Fibroblast of the aortic adventitia (primary cell): ENCODE measurements around the gene ARHGDIA. TPM values are rescaled to one million over a fixed set of nuclear protein-coding genes. Genes with fewer than 3 reads are reported as not detected.

Experiments used
- DNase-seq: peaks from one replicate; pipeline ENCODE4 v3.0.0-alpha.2; 2010; ENCODE audit warnings: low read depth
- H3K4me3 ChIP-seq: 2 replicates; pipeline ENCODE4 v1.5.1; 2011; ENCODE audit warnings: low read depth, mild to moderate bottlenecking, control low read depth, low read length, moderate library complexity
- CTCF ChIP-seq: IDR thresholded peaks from 2 replicates; pipeline ENCODE4 v1.5.1; 2011; ENCODE audit warnings: mild to moderate bottlenecking, low read length, control low read depth, inconsistent platforms; ENCODE audit not compliant: insufficient read depth
- total RNA-seq: library from RNA; depleted of rRNA; stranded (reverse); fragments of >200 nt; gene quantifications from 2 replicates; pipeline ENCODE4 v1.2.3, GENCODE V29; 2012; ENCODE audit warnings: low replicate concordance

Gene ARHGDIA
- total RNA-seq, 1 donor, result 149 TPM

GRCh38 chr17:81910840-81911276 lies 39.7 kb upstream of the ARHGDIA start:
- H3K4me3 ChIP-seq, result peak overlapping the region; percentile 81
- DNase-seq, result no peak
- TF ChIP-seq CTCF, result no peak

GRCh38 chr17:81909966-81910839 lies 39.1 kb upstream of the ARHGDIA start:
- no peak for DNase-seq

GRCh38 chr17:81909231-81909630 lies 38.1 kb upstream of the ARHGDIA start:
- TF ChIP-seq CTCF, result no peak
- H3K4me3 ChIP-seq, result no peak overlapping the region
- DNase-seq, result no peak

More at GRCh38 chr17:81909966-81910839, 39.1 kb upstream of the ARHGDIA start:
- no peak for TF ChIP-seq CTCF
- peak overlapping the region; percentile 81 for H3K4me3 ChIP-seq

- DNase-seq, result no peak
- TF ChIP-seq CTCF, result no peak
- no peak overlapping the region for H3K4me3 ChIP-seq
These were observed 37.7 kb upstream of the ARHGDIA start for GRCh38 chr17:81908793-81909192.

- TF ChIP-seq CTCF, result no peak
- DNase-seq, result no peak
- H3K4me3 ChIP-seq, result no peak overlapping the region
These were observed 36.3 kb upstream of the ARHGDIA start for GRCh38 chr17:81907219-81908145.

GRCh38 chr17:81906476-81907218 lies 35.5 kb upstream of the ARHGDIA start:
- DNase-seq, result no peak
- H3K4me3 ChIP-seq, result no peak overlapping the region
- TF ChIP-seq CTCF, result no peak
